Activated CD8-positive, alpha-beta T cell treated with anti-CD3 and anti-CD28 coated beads, Interleukin-2, amount 10 ng/mL, durations not matched to agents 7 days and 5 days (primary cell): ENCODE results near the gene BCAS2. TPM values are rescaled to one million over a fixed set of nuclear protein-coding genes. Genes with fewer than 3 reads are reported as not detected.
A peak's percentile ranks its signal among the peaks of the same experiment; 100 is the strongest.

ENCODE experiments used
- ATAC-seq: fragments of 150-1000 bp; cut with Tn5 transposase; one replicate; pipeline ENCODE4 v1.10.0; 2021; ENCODE audit warnings: moderate library complexity
- CTCF ChIA-PET: fragments of 350-600 bp; sonication (Branson Sonifier 250); formaldehyde crosslinking; loops from one replicate; lab custom pipeline; 2021; ENCODE audit warnings: antibody characterized with exemption; lab: Charles Lee
- POLR2A ChIA-PET: fragments of 350-600 bp; sonication (Branson Sonifier 250); formaldehyde crosslinking; loops from one replicate; lab custom pipeline; 2021; ENCODE audit warnings: antibody characterized with exemption; lab: Charles Lee
- DNase-seq: peaks from one replicate; pipeline ENCODE4 v3.0.0-alpha.2; 2020
- H3K27ac Mint-ChIP-seq: one replicate; pipeline ENCODE4 v1.8.0; 2021; ENCODE audit warnings: mild to moderate bottlenecking, mixed read lengths
- H3K27me3 Mint-ChIP-seq: one replicate; pipeline ENCODE4 v1.8.0; 2021; ENCODE audit warnings: low read depth, mixed read lengths
- H3K36me3 Mint-ChIP-seq: one replicate; pipeline ENCODE4 v1.8.0; 2021; ENCODE audit warnings: low read depth, mixed read lengths
- H3K4me1 Mint-ChIP-seq: one replicate; pipeline ENCODE4 v1.8.0; 2021; ENCODE audit warnings: low read depth, mixed read lengths
- H3K4me3 Mint-ChIP-seq: one replicate; pipeline ENCODE4 v1.8.0; 2021; ENCODE audit warnings: mild to moderate bottlenecking, mixed read lengths
- H3K9me3 Mint-ChIP-seq: one replicate; pipeline ENCODE4 v1.8.0; 2022; ENCODE audit warnings: mixed read lengths; ENCODE audit not compliant: insufficient read depth
- total RNA-seq, 2 experiments: library from RNA; stranded (reverse); gene quantifications; one replicate each; pipeline ENCODE4 v1.2.3, GENCODE V29; 2021

The BCAS2 gene
- total RNA-seq, result 10 to 100 TPM; 43.4 to 47.5 TPM

DNA sequence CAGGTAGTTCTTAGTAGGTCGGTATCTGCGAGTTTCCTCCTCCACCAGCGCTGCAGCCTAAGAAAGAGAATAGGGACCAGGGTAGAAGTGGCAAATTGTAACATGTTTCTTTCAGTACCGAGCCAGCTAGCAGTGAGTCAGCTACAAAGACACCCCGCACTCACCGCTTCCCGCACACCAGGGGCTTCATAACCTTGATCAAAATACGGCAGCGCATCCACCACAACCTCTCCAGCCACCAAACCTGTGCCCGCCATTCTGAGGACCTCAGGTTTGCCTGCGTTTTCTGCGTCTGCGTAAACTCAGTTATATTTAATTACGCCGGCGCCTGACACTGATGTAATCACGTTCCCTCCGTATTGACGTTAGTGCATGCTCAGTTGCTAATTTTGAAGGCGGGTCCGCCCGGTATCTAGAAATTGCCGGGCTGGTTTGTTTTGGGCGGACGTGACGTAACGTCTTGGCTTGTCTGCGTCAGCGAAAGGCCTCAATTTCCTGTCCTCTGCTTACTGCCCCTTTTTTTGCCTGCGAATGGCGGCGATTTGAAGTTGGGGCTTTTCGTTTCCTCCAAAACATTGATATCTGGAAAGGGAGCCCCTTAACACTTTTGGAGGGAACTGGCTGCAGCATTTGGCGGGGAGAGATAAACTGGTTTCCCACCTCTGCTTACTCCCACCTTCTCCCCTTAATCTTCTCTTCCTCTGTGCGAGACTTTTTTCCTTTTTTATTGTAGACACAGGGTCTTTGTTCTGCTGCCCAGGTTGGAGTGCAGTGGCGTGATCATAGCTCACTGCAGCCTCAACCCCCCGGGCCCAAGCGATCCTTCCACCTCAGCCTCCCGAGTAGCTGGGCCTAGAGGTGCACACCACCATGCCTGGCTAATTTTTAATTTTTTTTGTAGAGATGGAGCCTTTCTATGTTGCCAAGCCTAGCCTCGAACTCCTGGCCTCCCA, at the start of gene BCAS2:
TSS of gene BCAS2 (minus strand) at position 281 of the 953 bp plus-strand sequence. CDS start at position 257, 24 bp downstream.
- Mint-ChIP-seq H3K27me3 (no peaks in the 10 kb centered on the region), H3K4me3 (peak within 1 kb of the TSS; percentile 94), H3K27ac (peak within 1 kb of the TSS; percentile 96), H3K9me3 (no peaks in the 10 kb centered on the region), H3K36me3 (peaks cover 30% of the 10 kb centered on the region), H3K4me1 (peaks cover 32% of the 10 kb centered on the region)
- ATAC-seq, result peak; percentile 98
- POLR2A ChIA-PET, result interaction anchor here (0.5 to 2.8 kb wide), 10 partner anchors 9 to 336 kb away, joined by 3 to 14 read pairs (median 4); partner anchors contain the start of genes DENND2C, NRAS and TRIM33
- DNase-seq, result peak; percentile 98
- CTCF ChIA-PET, result interaction anchor here (0.9 to 1.8 kb wide), 4 partner anchors 70 to 235 kb away, joined by 3 to 10 read pairs (median 3); no protein-coding TSS in a partner anchor

GRCh38 chr1:114627107-114627506, 45.7 kb upstream of the BCAS2 start:
- POLR2A ChIA-PET, result no interaction called here
- no peaks in the 10 kb centered on the region for H3K9me3 Mint-ChIP-seq
- no peaks in the 10 kb centered on the region for H3K36me3 Mint-ChIP-seq
- peaks cover 3% of the 10 kb centered on the region for H3K27me3 Mint-ChIP-seq
- no peak overlapping the region for H3K27ac Mint-ChIP-seq
- H3K4me3 Mint-ChIP-seq, result no peak overlapping the region
- CTCF ChIA-PET, result interaction anchor here (0.7 to 1.4 kb wide), 2 partner anchors 10 to 280 kb away, joined by 3 read pairs; no protein-coding TSS in a partner anchor
- ATAC-seq (no peak), DNase-seq (no peak)
- no peaks in the 10 kb centered on the region for H3K4me1 Mint-ChIP-seq

GRCh38 chr1:114623364-114623763, 41.9 kb upstream of the BCAS2 start:
- no peak overlapping the region for H3K4me3 Mint-ChIP-seq
- H3K27me3 Mint-ChIP-seq, result peaks cover 8% of the 10 kb centered on the region
- H3K27ac Mint-ChIP-seq, result no peak overlapping the region
- POLR2A ChIA-PET, result no interaction called here
- H3K9me3 Mint-ChIP-seq, result no peaks in the 10 kb centered on the region
- DNase-seq (no peak), ATAC-seq (no peak)
- CTCF ChIA-PET, result no interaction called here
- H3K4me1 Mint-ChIP-seq, result no peaks in the 10 kb centered on the region
- no peaks in the 10 kb centered on the region for H3K36me3 Mint-ChIP-seq

- no peak for DNase-seq
- no peaks in the 10 kb centered on the region for H3K36me3 Mint-ChIP-seq
- ChIA-PET POLR2A (no interaction called here), CTCF (no interaction called here)
- H3K27ac Mint-ChIP-seq, result no peak overlapping the region
- peaks cover 8% of the 10 kb centered on the region for H3K27me3 Mint-ChIP-seq
- no peak for ATAC-seq
- no peaks in the 10 kb centered on the region for H3K9me3 Mint-ChIP-seq
- H3K4me3 Mint-ChIP-seq, result no peak overlapping the region
- H3K4me1 Mint-ChIP-seq, result no peaks in the 10 kb centered on the region
Observed at GRCh38 chr1:114620419-114620818, 39.0 kb upstream of the BCAS2 start.

- Mint-ChIP-seq H3K27me3 (peaks cover 8% of the 10 kb centered on the region), H3K36me3 (no peaks in the 10 kb centered on the region), H3K27ac (no peak overlapping the region), H3K4me3 (no peak overlapping the region), H3K9me3 (no peaks in the 10 kb centered on the region), H3K4me1 (no peaks in the 10 kb centered on the region)
- no peak for DNase-seq
- CTCF ChIA-PET, result no interaction called here
- POLR2A ChIA-PET, result no interaction called here
- no peak for ATAC-seq
Observed at GRCh38 chr1:114618606-114619005, 37.2 kb upstream of the BCAS2 start.

- Mint-ChIP-seq H3K36me3 (no peaks in the 10 kb centered on the region), H3K4me3 (no peak overlapping the region), H3K4me1 (no peaks in the 10 kb centered on the region), H3K9me3 (no peaks in the 10 kb centered on the region), H3K27ac (no peak overlapping the region), H3K27me3 (no peaks in the 10 kb centered on the region)
- DNase-seq, result no peak
- ATAC-seq, result no peak
- CTCF ChIA-PET, result no interaction called here
- POLR2A ChIA-PET, result no interaction called here
Observed at GRCh38 chr1:114610546-114611245, 29.3 kb upstream of the BCAS2 start.

DNA sequence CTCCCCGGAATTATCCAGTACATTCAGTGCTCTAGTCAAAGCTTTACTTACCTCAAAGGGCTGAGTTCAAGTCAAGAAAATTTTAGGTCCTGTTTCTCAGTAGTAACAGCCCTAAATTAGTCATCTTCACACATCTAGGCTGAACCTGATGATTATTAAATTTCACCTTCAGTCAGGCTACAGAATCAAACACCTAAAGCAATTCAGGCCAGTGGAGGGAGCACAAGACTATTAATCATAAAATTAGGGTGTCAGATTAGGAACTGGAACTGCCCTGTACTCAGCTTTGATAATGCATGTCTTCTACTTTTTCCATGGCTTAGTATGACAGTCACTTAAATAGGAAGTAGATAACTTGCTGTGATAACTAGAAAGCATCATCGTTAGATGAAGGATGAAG, 28.4 kb upstream of the BCAS2 start:
- no peak overlapping the region for H3K27ac Mint-ChIP-seq
- POLR2A ChIA-PET, result no interaction called here
- ATAC-seq, result no peak
- no peaks in the 10 kb centered on the region for H3K9me3 Mint-ChIP-seq
- H3K4me1 Mint-ChIP-seq, result no peaks in the 10 kb centered on the region
- DNase-seq, result no peak
- CTCF ChIA-PET, result no interaction called here
- no peak overlapping the region for H3K4me3 Mint-ChIP-seq
- H3K36me3 Mint-ChIP-seq, result no peaks in the 10 kb centered on the region
- H3K27me3 Mint-ChIP-seq, result no peaks in the 10 kb centered on the region

- ATAC-seq (no peak), DNase-seq (no peak)
- ChIA-PET POLR2A (no interaction called here), CTCF (no interaction called here)
- no peaks in the 10 kb centered on the region for H3K4me1 Mint-ChIP-seq
- H3K27ac Mint-ChIP-seq, result no peak overlapping the region
- no peaks in the 10 kb centered on the region for H3K27me3 Mint-ChIP-seq
- H3K36me3 Mint-ChIP-seq, result no peaks in the 10 kb centered on the region
- no peak overlapping the region for H3K4me3 Mint-ChIP-seq
- H3K9me3 Mint-ChIP-seq, result no peaks in the 10 kb centered on the region
Observed at GRCh38 chr1:114609026-114609425, 27.6 kb upstream of the BCAS2 start.

GRCh38 chr1:114607223-114607622, 25.8 kb upstream of the BCAS2 start:
- no peaks in the 10 kb centered on the region for H3K9me3 Mint-ChIP-seq
- POLR2A ChIA-PET, result no interaction called here

GRCh38 chr1:114597949-114598348, 16.5 kb upstream of the BCAS2 start:
- Mint-ChIP-seq H3K9me3 (no peaks in the 10 kb centered on the region), H3K27me3 (no peaks in the 10 kb centered on the region), H3K27ac (no peak overlapping the region), H3K4me1 (no peaks in the 10 kb centered on the region), H3K36me3 (no peaks in the 10 kb centered on the region), H3K4me3 (no peak overlapping the region)
- no peak for DNase-seq
- ATAC-seq, result no peak
- ChIA-PET CTCF (no interaction called here), POLR2A (no interaction called here)

More at GRCh38 chr1:114607223-114607622, 25.8 kb upstream of the BCAS2 start:
- Mint-ChIP-seq H3K4me3 (no peak overlapping the region), H3K27me3 (no peaks in the 10 kb centered on the region), H3K36me3 (no peaks in the 10 kb centered on the region), H3K27ac (no peak overlapping the region), H3K4me1 (no peaks in the 10 kb centered on the region)
- no peak for ATAC-seq
- CTCF ChIA-PET, result no interaction called here
- no peak for DNase-seq

DNA sequence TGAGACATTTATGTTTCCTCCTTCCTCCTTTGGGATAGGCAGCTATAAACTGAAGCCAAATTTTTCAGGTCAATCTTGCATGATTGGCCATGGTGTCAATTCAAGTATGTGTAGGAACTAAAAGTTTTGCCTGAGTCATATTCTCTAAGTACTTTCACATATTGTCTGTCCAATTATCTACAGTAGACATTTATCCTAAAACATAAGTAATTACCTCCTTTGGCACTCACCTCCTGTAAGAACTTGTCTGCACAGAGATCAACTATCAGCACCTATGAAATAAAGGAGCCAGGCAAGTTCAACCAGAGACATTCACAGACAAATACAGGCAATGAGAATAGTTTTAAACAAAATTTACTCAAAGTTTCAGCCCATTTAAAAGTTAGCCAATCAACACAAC, 14.2 kb upstream of the BCAS2 start:
- H3K4me1 Mint-ChIP-seq, result no peaks in the 10 kb centered on the region
- H3K9me3 Mint-ChIP-seq, result no peaks in the 10 kb centered on the region
- H3K27ac Mint-ChIP-seq, result no peak overlapping the region
- no peaks in the 10 kb centered on the region for H3K27me3 Mint-ChIP-seq
- ATAC-seq, result no peak
- H3K36me3 Mint-ChIP-seq, result no peaks in the 10 kb centered on the region
- DNase-seq, result no peak
- H3K4me3 Mint-ChIP-seq, result no peak overlapping the region
- ChIA-PET CTCF (no interaction called here), POLR2A (no interaction called here)

DNA sequence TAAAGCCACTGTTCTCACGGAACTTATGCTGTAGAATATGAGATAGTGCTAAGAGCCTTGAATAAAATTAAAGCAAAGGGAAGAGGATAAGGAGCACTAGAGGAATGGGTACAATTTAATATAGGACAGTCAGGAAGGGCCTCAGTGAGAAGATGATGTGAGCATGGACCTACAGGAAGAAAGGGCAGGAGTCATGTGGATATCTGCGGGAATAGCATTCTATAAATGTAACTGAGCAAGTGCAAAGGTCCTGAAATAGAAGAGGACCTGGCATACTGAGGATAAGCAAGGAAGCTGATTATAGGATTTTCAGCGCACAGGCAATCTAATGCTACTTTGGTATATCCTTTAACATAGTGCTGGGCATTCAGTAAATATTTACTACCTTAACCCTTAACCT, 12.6 kb upstream of the BCAS2 start:
- Mint-ChIP-seq H3K27ac (no peak overlapping the region), H3K36me3 (no peaks in the 10 kb centered on the region), H3K4me1 (no peaks in the 10 kb centered on the region), H3K4me3 (no peak overlapping the region), H3K27me3 (peaks cover 1% of the 10 kb centered on the region), H3K9me3 (no peaks in the 10 kb centered on the region)
- DNase-seq (no peak), ATAC-seq (no peak)
- CTCF ChIA-PET, result no interaction called here
- POLR2A ChIA-PET, result no interaction called here
